PC-3 (cell line): ENCODE data around the gene SCN1A. TPM values are rescaled to one million over a fixed set of nuclear protein-coding genes. Genes with fewer than 3 reads are reported as not detected.

Experiments used
- ATAC-seq: fragments of 200-7000 bp; cut with Tn5 transposase; 2 replicates; pipeline ENCODE4 v1.9.1; 2020; ENCODE audit warnings: mild to moderate bottlenecking, moderate library complexity
- BruUV-seq: library from RNA; stranded (reverse); fragments of 400-500 nt; replicated peaks from 2 replicates; lab custom pipeline; 2021; lab: Mats Ljungman, UMichigan
- CTCF ChIA-PET: fragments of 300-600 bp; sonication (Branson Sonifier 250); formaldehyde crosslinking; loops from one replicate; lab custom pipeline; 2022; ENCODE audit warnings: antibody characterized with exemption; lab: Charles Lee
- POLR2A ChIA-PET: fragments of 300-600 bp; sonication (Branson Sonifier 250); formaldehyde crosslinking; loops from one replicate; lab custom pipeline; 2022; ENCODE audit warnings: antibody characterized with exemption; ENCODE audit not compliant: unreplicated experiment; lab: Charles Lee
- DNase-seq: peaks from one replicate; pipeline ENCODE4 v3.0.0-alpha.2; 2015
- H2AFZ ChIP-seq: fragments of 300-600 bp; sonication (generic); 2 replicates; pipeline ENCODE4 v1.6.0; 2016; ENCODE audit warnings: antibody characterized with exemption, low read length
- H3F3A ChIP-seq: fragments of 300-600 bp; sonication (generic); one replicate; pipeline ENCODE4 v1.6.0; 2017; ENCODE audit warnings: antibody characterized with exemption, low read length, control low read depth, mild to moderate bottlenecking; ENCODE audit not compliant: unreplicated experiment
- H3K27ac ChIP-seq: fragments of 300-600 bp; sonication (generic); 2 replicates; pipeline ENCODE4 v1.5.1; 2016; ENCODE audit warnings: mild to moderate bottlenecking, low read length
- H3K27me3 ChIP-seq: fragments of 300-600 bp; sonication (generic); 2 replicates; pipeline ENCODE4 v1.6.1; 2016; ENCODE audit warnings: low read length, mixed read lengths
- H3K36me3 ChIP-seq: fragments of 300-600 bp; sonication (generic); 2 replicates; pipeline ENCODE4 v1.6.1; 2016; ENCODE audit warnings: low read depth, mixed run types, low read length, mixed read lengths
- H3K4me1 ChIP-seq: fragments of 300-600 bp; sonication (generic); 2 replicates; pipeline ENCODE4 v1.5.1; 2016; ENCODE audit warnings: low read length; ENCODE audit not compliant: insufficient read depth
- H3K4me2 ChIP-seq: fragments of 300-600 bp; sonication (generic); 2 replicates; pipeline ENCODE4 v1.6.0; 2016; ENCODE audit warnings: low read length
- H3K4me3 ChIP-seq: fragments of 300-600 bp; sonication (generic); 2 replicates; pipeline ENCODE4 v1.5.1; 2016; ENCODE audit warnings: mild to moderate bottlenecking, low read length, mixed read lengths
- H3K79me2 ChIP-seq: fragments of 300-600 bp; sonication (generic); 2 replicates; pipeline ENCODE4 v1.6.1; 2017; ENCODE audit warnings: low read length, mixed read lengths
- H3K9ac ChIP-seq: fragments of 300-600 bp; sonication (generic); 2 replicates; pipeline ENCODE4 v1.6.0; 2016; ENCODE audit warnings: mild to moderate bottlenecking, low read length
- H3K9me2 ChIP-seq: fragments of 300-600 bp; sonication (generic); replicated peaks from 2 replicates; pipeline ENCODE4 v1.6.1; 2016; ENCODE audit warnings: mixed run types, low read length, mixed read lengths
- H3K9me3 ChIP-seq: fragments of 300-600 bp; sonication (generic); 2 replicates; pipeline ENCODE4 v1.6.1; 2016; ENCODE audit warnings: low read length, mixed read lengths
- H4K20me1 ChIP-seq: fragments of 300-600 bp; sonication (generic); 2 replicates; pipeline ENCODE4 v1.6.1; 2016; ENCODE audit warnings: low read length, mixed read lengths
- CTCF ChIP-seq: fragments of 300-600 bp; sonication (generic); conservative IDR thresholded peaks from 2 replicates; pipeline ENCODE4 v1.5.1; 2017; ENCODE audit warnings: antibody characterized with exemption, low read depth, mild to moderate bottlenecking, low read length
- EZH2 ChIP-seq: fragments of 300-600 bp; sonication (generic); IDR thresholded peaks from one replicate; pipeline ENCODE4 v1.6.1; 2017; ENCODE audit warnings: antibody characterized with exemption, mild to moderate bottlenecking, low read length; ENCODE audit not compliant: unreplicated experiment
- EZH2phosphoT487 ChIP-seq: fragments of 300-600 bp; sonication (generic); IDR thresholded peaks from 2 replicates; pipeline ENCODE4 v1.6.1; 2018; ENCODE audit warnings: mild to moderate bottlenecking, antibody characterized with exemption, low read length, borderline replicate concordance
- intact Hi-C: fragments of 100-400 bp; cut with micrococcal nuclease; formaldehyde crosslinking; loops from 2 replicates; pipeline ENCODE4 v1.9.0; 2023
- total RNA-seq: library from RNA; depleted of rRNA; stranded (reverse); fragments of >200 nt; gene quantifications from 2 replicates; pipeline ENCODE4 v1.2.3, GENCODE V29; 2014; rRNA removed

SCN1A gene
- total RNA-seq, 1 experiment from 2014 or later = 0.04 TPM

DNA sequence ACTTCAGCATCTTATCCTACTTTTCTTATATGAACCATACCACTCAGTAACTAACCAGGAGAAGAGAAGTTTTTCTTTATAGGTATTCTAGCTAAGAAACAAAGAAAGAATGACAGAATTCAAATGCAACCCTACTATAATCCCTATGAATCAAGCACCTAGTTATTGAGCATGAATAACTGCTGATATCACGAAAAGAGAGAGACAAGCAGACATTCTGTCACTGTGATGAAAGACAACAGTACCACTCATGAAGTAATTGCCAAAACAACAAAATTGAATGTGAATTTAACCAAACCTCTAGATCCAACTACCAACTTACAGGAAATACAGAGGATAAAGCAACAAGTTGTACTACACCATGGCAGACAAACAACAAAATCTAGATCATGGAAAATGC lies 189.6 kb downstream of the SCN1A start:
- Histone ChIP-seq H3K79me2 (no peaks in the 10 kb centered on the region), H3K9ac (no peak overlapping the region), H3K4me2 (no peak overlapping the region), H4K20me1 (no peaks in the 10 kb centered on the region), H3K36me3 (peaks cover 19% of the 10 kb centered on the region), H3K9me2 (no peaks in the 10 kb centered on the region), H3K27me3 (no peaks in the 10 kb centered on the region), H3K4me1 (no peaks in the 10 kb centered on the region), H3K4me3 (no peak overlapping the region), H3K9me3 (no peaks in the 10 kb centered on the region), H2AFZ (no peak overlapping the region), H3F3A (no peaks in the 10 kb centered on the region), H3K27ac (no peak overlapping the region)
- ChIA-PET POLR2A (no interaction called here), CTCF (no interaction called here)
- BruUV-seq = no TSS peak
- no peak for TF ChIP-seq EZH2
- no peak for TF ChIP-seq CTCF
- no peak for TF ChIP-seq EZH2phosphoT487
- intact Hi-C loops = no loop called here
- ATAC-seq = no peak
- no peak for DNase-seq

Other genes starting within 250 kb of the SCN1A start
- 21.7 and 35.5 TPM in 2 replicates for gene TTC21B, start 174.2 kb downstream of the SCN1A start, total RNA-seq
- gene SCN9A, start 247.9 kb upstream of the SCN1A start, total RNA-seq = 3.4 and 7.0 TPM in 2 replicates